ENCODE measurements around the gene CDKN2AIP. TPM values are rescaled to one million over a fixed set of nuclear protein-coding genes. Genes with fewer than 3 reads are reported as not detected.
A peak's percentile ranks its signal among the peaks of the same experiment; 100 is the strongest.
"Not testable (repeated sequence)": the region's sequence is repeated elsewhere in the genome, so short reads cannot be mapped to it uniquely, and the experiment has no call there.

The CDKN2AIP gene
- total RNA-seq, 2 donors from 2014 or later, result 22.1 to 34.1 TPM

GRCh38 chr4:183409483-183409882, 35.0 kb upstream of the CDKN2AIP start:
- ATAC-seq, result no peak
- Mint-ChIP-seq H3K27ac (no peak overlapping the region), H3K9me3 (no peaks in the 10 kb centered on the region), H3K36me3 (no peaks in the 10 kb centered on the region)
- DNase-seq (ENCODE audit: low spot score in 2 of 2), result no peak

GRCh38 chr4:183409934-183410333, 34.5 kb upstream of the CDKN2AIP start:
- Mint-ChIP-seq H3K27ac (peak overlapping the region in 1 of 2 donors; percentile 58), H3K9me3 (no peaks in the 10 kb centered on the region), H3K36me3 (no peaks in the 10 kb centered on the region)
- DNase-seq (ENCODE audit: low spot score in 2 of 2), result no peak
- no peak for ATAC-seq

- H3K36me3 Mint-ChIP-seq, result no peaks in the 10 kb centered on the region
- no peak for ATAC-seq
- H3K27ac Mint-ChIP-seq, result no peak overlapping the region
- no peaks in the 10 kb centered on the region for H3K9me3 Mint-ChIP-seq
- DNase-seq (ENCODE audit: low spot score in 2 of 2), result no peak
Measured at GRCh38 chr4:183411291-183411861, 33.1 kb upstream of the CDKN2AIP start.

- DNase-seq (ENCODE audit: low spot score in 2 of 2) (no peak), ATAC-seq (no peak)
- Mint-ChIP-seq H3K9me3 (no peaks in the 10 kb centered on the region), H3K36me3 (no peaks in the 10 kb centered on the region), H3K27ac (no peak overlapping the region)
Measured at GRCh38 chr4:183412821-183413220, 31.6 kb upstream of the CDKN2AIP start.

GRCh38 chr4:183413234-183414200, 30.9 kb upstream of the CDKN2AIP start:
- H3K36me3 Mint-ChIP-seq, result no peaks in the 10 kb centered on the region
- H3K27ac Mint-ChIP-seq, result no peak overlapping the region
- ATAC-seq (no peak), DNase-seq (ENCODE audit: low spot score in 2 of 2) (no peak)
- H3K9me3 Mint-ChIP-seq, result no peaks in the 10 kb centered on the region

- Mint-ChIP-seq H3K27ac (no peak overlapping the region), H3K9me3 (no peaks in the 10 kb centered on the region), H3K36me3 (no peaks in the 10 kb centered on the region)
- ATAC-seq, result no peak
- DNase-seq (ENCODE audit: low spot score in 2 of 2), result no peak
Measured at GRCh38 chr4:183416879-183417755, 27.3 kb upstream of the CDKN2AIP start.

GRCh38 chr4:183422962-183423631, 21.3 kb upstream of the CDKN2AIP start:
- ATAC-seq (no peak), DNase-seq (ENCODE audit: low spot score in 2 of 2) (no peak)
- H3K9me3 Mint-ChIP-seq, result no peaks in the 10 kb centered on the region
- H3K27ac Mint-ChIP-seq, result no peak overlapping the region
- H3K36me3 Mint-ChIP-seq, result no peaks in the 10 kb centered on the region

- no peak for DNase-seq (ENCODE audit: low spot score in 2 of 2)
- no peaks in the 10 kb centered on the region for H3K9me3 Mint-ChIP-seq
- no peaks in the 10 kb centered on the region for H3K36me3 Mint-ChIP-seq
- peak overlapping the region in 1 of 2 donors; percentile 85 for H3K27ac Mint-ChIP-seq
- ATAC-seq, result no peak
Measured at GRCh38 chr4:183424109-183424744, 20.2 kb upstream of the CDKN2AIP start.

GRCh38 chr4:183426507-183426906, 17.9 kb upstream of the CDKN2AIP start:
- DNase-seq (ENCODE audit: low spot score in 2 of 2) (no peak), ATAC-seq (no peak)
- H3K9me3 Mint-ChIP-seq, result no peaks in the 10 kb centered on the region
- no peak overlapping the region for H3K27ac Mint-ChIP-seq
- no peaks in the 10 kb centered on the region for H3K36me3 Mint-ChIP-seq

GRCh38 chr4:183429489-183429888, 14.9 kb upstream of the CDKN2AIP start:
- no peaks in the 10 kb centered on the region for H3K36me3 Mint-ChIP-seq
- DNase-seq (ENCODE audit: low spot score in 2 of 2) (no peak), ATAC-seq (no peak)
- peaks cover 0 to 4% of the 10 kb centered on the region in 2 donors for H3K9me3 Mint-ChIP-seq
- no peak overlapping the region for H3K27ac Mint-ChIP-seq

- H3K9me3 Mint-ChIP-seq, result peaks cover 0 to 4% of the 10 kb centered on the region in 2 donors
- DNase-seq (ENCODE audit: low spot score in 2 of 2) (peak in 1 of 2 donors; percentile 23), ATAC-seq (peak; percentile 58 to 73)
- H3K27ac Mint-ChIP-seq, result peak overlapping the region; percentile 59 to 75
- no peaks in the 10 kb centered on the region for H3K36me3 Mint-ChIP-seq
Measured at GRCh38 chr4:183430317-183430993, 14.0 kb upstream of the CDKN2AIP start.

- Mint-ChIP-seq H3K27ac (peak overlapping the region; percentile 59 to 75), H3K9me3 (peaks cover 0 to 4% of the 10 kb centered on the region in 2 donors), H3K36me3 (no peaks in the 10 kb centered on the region)
- ATAC-seq (peak in 1 of 2 donors; percentile 46), DNase-seq (ENCODE audit: low spot score in 2 of 2) (no peak)
Measured at GRCh38 chr4:183430994-183431347, 13.5 kb upstream of the CDKN2AIP start.

GRCh38 chr4:183431614-183432013, 12.8 kb upstream of the CDKN2AIP start:
- peak overlapping the region in 1 of 2 donors; percentile 75 for H3K27ac Mint-ChIP-seq
- DNase-seq (ENCODE audit: low spot score in 2 of 2) (no peak), ATAC-seq (no peak)
- H3K36me3 Mint-ChIP-seq, result no peaks in the 10 kb centered on the region
- peaks cover 0 to 4% of the 10 kb centered on the region in 2 donors for H3K9me3 Mint-ChIP-seq

GRCh38 chr4:183433183-183433582, 11.3 kb upstream of the CDKN2AIP start:
- not testable (repeated sequence) for H3K36me3 Mint-ChIP-seq; DNase-seq (ENCODE audit: low spot score in 2 of 2); H3K27ac Mint-ChIP-seq; H3K9me3 Mint-ChIP-seq; ATAC-seq

- Mint-ChIP-seq H3K9me3 (peaks cover 0 to 4% of the 10 kb centered on the region in 2 donors), H3K36me3 (no peaks in the 10 kb centered on the region), H3K27ac (no peak overlapping the region)
- peak in 1 of 2 donors; percentile 17 for ATAC-seq
- DNase-seq (ENCODE audit: low spot score in 2 of 2), result no peak
Measured at GRCh38 chr4:183434264-183434663, 10.2 kb upstream of the CDKN2AIP start.

Measured in activated naive CD4-positive, alpha-beta T cell treated with anti-CD3 and anti-CD28 coated beads, Interleukin-2, amount 50 U/mL, for 72 hours (primary cell).